HG03045 (cell line): ENCODE data around the gene FAM120B.

Experiments
- ATAC-seq: cut with Tn5 transposase; IDR thresholded peaks from one replicate; pipeline ENCODE4 v1.9.1; 2021; ENCODE audit warnings: mild to moderate bottlenecking, moderate library complexity; ENCODE audit not compliant: unreplicated experiment

The FAM120B gene

DNA sequence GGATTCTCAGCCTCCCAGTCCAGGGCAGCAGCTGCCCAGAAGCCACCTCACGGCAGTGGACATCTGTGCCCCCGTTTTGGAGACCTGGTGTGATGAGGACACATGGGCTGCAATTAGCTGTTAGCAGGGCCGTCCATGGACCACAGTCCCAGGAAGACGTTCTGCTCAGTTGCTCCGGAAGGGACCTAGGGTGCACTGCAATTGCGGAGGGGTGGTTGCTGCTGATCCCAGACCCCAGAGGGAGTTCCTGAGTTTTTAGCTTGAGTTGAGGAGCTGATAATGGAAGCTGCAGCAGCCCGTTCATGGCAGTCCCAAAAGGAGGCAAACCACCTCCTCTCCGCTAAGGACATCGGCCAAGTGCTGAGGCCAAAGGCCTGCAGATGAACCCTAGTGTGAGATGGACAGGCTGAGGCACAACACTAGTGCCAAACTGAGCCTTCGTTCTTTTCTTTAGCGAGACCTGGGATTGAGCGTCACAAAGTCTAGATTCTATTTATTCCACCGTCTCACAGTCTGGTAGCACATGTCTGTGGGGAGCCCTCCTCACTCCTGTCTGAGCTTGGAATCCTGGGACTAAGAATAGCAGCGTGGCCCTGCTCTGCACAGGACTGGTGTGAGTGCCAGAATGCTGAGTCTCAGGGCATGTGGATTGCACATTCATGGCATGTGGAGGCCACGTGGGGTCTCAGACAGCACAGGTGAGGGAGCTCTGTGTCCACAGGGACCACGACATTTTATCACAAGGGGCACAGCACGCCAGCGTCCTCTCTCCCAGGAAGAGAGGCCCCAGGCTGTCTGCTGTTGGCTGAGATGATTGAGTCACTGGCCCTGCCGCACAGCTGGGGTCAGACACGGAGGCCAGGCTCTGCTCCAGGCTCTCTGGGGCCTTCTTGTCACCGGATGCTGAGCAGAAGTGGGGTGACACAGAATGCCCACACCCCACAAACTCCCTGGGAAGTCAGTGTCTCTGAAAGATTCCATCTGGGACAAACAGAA lies 133.1 kb downstream of the FAM120B start:
- ATAC-seq = no peak

- ATAC-seq = no peak
These were observed 133.9 kb downstream of the FAM120B start for GRCh38 chr6:170440437-170440836.

DNA sequence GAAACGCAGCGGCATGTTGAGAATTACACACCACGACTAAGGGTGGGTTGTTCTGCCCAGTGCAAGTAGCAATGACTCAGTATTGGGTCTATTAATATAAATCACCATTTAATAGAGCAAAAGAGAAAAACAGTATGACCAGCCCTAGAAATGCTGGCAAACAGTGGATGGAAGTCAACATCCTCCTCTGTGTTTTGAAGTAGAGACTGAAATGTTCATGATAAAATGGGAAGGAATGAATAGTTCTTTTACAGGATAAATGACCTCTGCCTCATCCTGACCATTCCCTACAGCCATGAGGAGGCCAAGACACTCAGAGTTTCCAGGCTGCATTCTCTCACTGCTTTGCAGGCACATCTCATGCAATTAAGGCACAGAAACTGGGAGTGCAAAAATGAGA lies 134.8 kb downstream of the FAM120B start:
- no peak for ATAC-seq

DNA sequence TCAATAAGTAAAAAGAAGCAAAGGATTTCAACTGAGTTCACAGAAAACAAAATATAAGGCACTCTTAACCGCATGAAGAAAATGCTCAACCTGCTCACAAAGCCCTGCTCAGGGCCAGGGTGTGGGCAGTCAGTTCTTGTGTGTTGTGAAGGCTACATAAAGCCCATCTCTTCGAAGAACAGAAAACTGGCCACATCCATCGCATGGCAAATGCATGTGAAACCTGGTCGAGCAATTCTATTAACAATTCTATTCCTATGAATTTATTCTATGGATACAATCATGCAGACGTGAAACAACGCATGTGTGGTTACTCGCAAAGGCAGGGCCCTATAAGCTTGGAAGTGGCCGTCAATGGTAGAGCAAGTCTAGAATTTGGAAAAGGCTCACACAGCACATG lies 136.0 kb downstream of the FAM120B start:
- ATAC-seq = no peak

DNA sequence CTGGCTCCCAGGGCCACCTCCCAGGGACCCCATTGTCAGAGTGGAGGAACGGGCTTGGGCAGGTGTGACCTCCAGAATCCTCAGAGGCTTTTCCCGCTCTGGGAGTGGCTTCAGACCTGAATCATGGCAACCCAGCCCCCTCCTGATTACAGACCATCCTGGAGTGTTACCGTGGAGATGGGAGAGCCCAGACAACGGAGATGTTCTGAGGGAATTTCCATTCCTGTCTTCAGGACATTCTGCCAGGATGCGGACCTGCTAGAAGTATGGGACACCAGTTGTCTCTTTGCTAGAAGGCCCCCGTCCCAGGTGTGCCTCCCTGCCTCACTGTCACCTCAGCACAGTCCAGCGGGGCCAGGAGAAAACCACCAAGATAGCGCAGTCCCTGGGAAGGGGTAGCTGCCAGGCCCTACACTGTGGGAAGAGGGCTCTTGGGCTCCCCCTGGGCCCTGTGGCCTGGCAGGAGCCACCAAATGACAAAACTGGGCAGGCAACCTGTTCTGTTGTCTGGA lies 136.6 kb downstream of the FAM120B start:
- ATAC-seq = no peak

DNA sequence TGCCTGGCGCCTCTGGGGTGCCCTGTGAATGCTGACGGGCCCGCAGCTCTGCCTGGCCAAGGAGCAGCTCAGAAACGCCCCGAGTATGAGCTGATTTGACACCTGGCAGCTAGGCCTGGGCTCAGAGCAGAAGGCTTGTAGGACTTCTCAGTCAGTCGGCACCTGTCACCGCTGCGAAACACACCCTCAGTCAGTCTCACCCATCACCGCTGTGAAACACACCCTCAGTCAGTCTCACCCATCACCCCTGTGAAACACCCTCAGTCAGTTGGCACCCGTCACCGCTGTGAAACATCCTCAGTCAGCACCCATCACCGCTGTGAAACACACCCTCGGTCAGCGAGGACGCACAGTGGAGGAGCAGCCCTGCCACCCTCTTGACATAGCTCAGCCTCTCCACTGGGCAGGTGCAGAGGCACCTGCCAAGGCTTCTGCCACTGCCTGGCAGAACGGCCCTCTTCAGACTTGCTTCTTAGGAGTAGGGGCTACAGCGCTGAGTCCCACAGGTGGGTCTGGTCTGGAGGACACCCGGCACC lies 137.6 kb downstream of the FAM120B start:
- no peak for ATAC-seq

DNA sequence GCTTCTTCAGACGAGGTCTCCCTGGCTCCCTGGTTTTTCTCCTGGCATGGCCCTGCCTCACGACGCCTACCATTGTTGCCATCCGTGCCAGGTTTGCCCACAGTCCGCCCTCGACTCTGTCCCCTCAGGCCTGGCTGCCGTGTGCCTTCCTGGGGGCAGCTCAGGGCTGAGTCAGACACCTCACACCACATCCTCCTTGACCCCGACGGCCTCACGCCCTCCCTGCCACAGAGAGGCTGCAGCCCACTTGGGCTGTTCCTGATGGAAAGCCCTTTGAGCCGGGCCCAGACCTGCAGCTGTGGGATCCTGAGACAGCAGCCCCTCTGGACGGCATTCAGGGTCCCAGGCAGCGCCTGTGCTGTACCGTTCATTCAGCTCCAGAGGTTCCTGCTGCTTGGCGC lies 138.3 kb downstream of the FAM120B start:
- ATAC-seq = no peak

DNA sequence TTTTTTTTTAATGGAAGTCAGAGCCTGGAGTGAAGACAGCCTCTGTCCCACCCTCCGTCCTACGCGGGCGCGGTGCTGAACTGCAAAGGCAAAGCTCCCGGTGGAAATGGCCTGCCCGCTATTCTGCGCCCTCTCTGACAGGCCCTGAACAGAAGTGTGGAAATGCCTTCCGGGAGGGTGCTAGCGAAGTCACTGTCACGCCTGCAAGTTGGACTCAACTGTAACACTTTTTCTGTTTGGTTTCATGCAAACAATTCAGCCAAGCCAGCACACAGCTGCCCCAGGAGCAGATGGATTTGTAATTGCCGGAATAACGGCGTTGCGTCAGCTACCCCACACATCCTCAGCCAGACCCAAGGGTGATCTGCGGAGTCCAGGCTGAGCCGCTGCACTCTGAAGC lies 138.9 kb downstream of the FAM120B start:
- ATAC-seq = no peak

- ATAC-seq = no peak
These were observed 139.4 kb downstream of the FAM120B start for GRCh38 chr6:170445971-170446370.

GRCh38 chr6:170446841-170447560 lies 140.4 kb downstream of the FAM120B start:
- no peak for ATAC-seq

GRCh38 chr6:170447561-170447930 lies 141.0 kb downstream of the FAM120B start:
- ATAC-seq = no peak

- no peak for ATAC-seq
These were observed 141.8 kb downstream of the FAM120B start for GRCh38 chr6:170448317-170448716.

- ATAC-seq = no peak
These were observed 142.4 kb downstream of the FAM120B start for GRCh38 chr6:170448751-170449630.

GRCh38 chr6:170449835-170450753 lies 143.5 kb downstream of the FAM120B start:
- ATAC-seq = no peak

GRCh38 chr6:170450916-170451761 lies 144.6 kb downstream of the FAM120B start:
- ATAC-seq = no peak

DNA sequence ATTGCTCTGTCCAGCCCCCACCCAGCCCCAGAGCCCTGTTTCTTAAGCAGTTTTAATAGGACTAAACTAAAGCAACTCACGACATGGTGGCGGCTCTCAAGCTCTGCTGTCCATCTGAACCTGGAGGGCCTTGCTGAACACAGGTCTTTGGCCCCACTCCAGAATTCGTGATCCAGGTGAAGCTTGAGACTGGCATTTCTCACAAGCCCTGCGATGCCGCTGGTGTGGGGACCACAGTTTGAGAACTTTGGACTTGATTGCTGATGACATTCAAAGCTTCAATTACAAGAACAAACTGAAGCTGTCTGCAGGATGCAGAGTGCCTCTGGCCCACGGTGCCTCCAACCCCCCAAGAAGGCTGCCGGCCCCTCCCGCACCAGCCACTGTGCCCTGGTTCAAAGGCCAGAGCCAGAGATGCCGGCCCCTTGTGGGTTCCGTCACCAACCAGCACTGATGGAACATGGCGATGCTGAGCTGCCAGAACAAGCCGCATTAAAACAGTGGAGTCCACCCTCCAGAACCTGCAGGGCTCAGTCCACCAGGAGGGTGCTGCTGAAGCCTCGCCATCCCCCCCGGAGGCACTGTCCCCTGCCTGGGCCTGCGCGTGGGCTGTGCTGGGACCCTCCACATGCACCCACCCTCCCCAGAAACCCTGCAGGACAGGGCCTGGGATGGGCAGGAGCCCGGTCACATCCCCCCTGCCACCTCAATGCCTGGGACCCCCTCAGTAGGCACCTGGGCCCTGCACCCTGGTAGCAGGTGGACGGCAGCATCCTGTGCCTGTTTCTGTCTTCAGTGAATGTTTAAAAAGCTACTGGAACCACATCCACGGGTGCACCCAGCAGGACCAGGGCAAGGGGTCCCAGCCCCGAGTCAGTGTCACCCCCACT lies 145.4 kb downstream of the FAM120B start:
- no peak for ATAC-seq

- ATAC-seq = no peak
These were observed 146.4 kb downstream of the FAM120B start for GRCh38 chr6:170452767-170453545.
